B cell (primary cell): ENCODE results near the gene LAMC3. TPM values are rescaled to one million over a fixed set of nuclear protein-coding genes. Genes with fewer than 3 reads are reported as not detected.

Experiments used
- ATAC-seq: fragments of 200-7000 bp; cut with Tn5 transposase; one replicate; pipeline ENCODE4 v1.10.0; 2021; ENCODE audit warnings: low read depth, mild to moderate bottlenecking, moderate number of reproducible peaks, moderate library complexity
- CTCF ChIA-PET: fragments of 350-600 bp; sonication (Branson Sonifier 250); formaldehyde crosslinking; loops from one replicate; lab custom pipeline; 2021; ENCODE audit warnings: antibody characterized with exemption, inconsistent platforms; lab: Charles Lee
- POLR2A ChIA-PET: fragments of 350-600 bp; sonication (Branson Sonifier 250); formaldehyde crosslinking; loops from one replicate; lab custom pipeline; 2021; ENCODE audit warnings: antibody characterized with exemption; lab: Charles Lee
- DNase-seq: peaks from one replicate; pipeline ENCODE4 v3.0.0; 2013
- H2AFZ ChIP-seq: 2 replicates; pipeline ENCODE4 v1.6.1; 2012; ENCODE audit warnings: mild to moderate bottlenecking, low read depth, low read length; ENCODE audit not compliant: insufficient read depth, poor library complexity, severe bottlenecking
- H3K27ac ChIP-seq, 2 donors: 1 replicate in 1 of 2; 2 replicates in 1 of 2; pipeline ENCODE4 v1.5.1; 2012 to 2013; ENCODE audit warnings: low read length in 2 of 2, mild to moderate bottlenecking in 2 of 2, moderate library complexity in 1 of 2
- H3K27me3 ChIP-seq, 4 experiments: fragments of 200-600 bp in 1 of 4; sonication (generic) in 1 of 4; replicated peaks in 1 of 4; 1 replicate in 2 of 4; 2 replicates in 2 of 4; pipeline versions ENCODE4 v1.6.1 to v1.7.0; 2013 to 2016; ENCODE audit warnings: low read length in 3 of 4, mild to moderate bottlenecking in 2 of 4, mixed read lengths in 1 of 4, moderate library complexity in 1 of 4; ENCODE audit not compliant: insufficient read depth in 4 of 4, control insufficient read depth in 3 of 4; ENCODE audit errors: control extremely low read depth in 1 of 4
- H3K36me3 ChIP-seq, 2 experiments: replicated peaks in 1 of 2; 1 replicate in 1 of 2; 2 replicates in 1 of 2; pipeline versions ENCODE4 v1.6.1 to v1.7.1; 2013; ENCODE audit warnings: low read length in 1 of 2; ENCODE audit not compliant: insufficient read depth in 2 of 2, control insufficient read depth in 1 of 2; ENCODE audit errors: control extremely low read depth in 1 of 2, extremely low read depth in 1 of 2
- H3K4me1 ChIP-seq, 2 donors: fragments of 200-600 bp in 1 of 2; sonication (generic) in 1 of 2; 1 replicate in 1 of 2; 2 replicates in 1 of 2; pipeline versions ENCODE4 v1.5.1 to v1.6.1; 2013 to 2017; ENCODE audit warnings: low read length in 2 of 2; ENCODE audit not compliant: control insufficient read depth in 2 of 2, insufficient read depth in 2 of 2
- H3K4me2 ChIP-seq: replicated peaks from 2 replicates; pipeline ENCODE3; 2012; ENCODE audit warnings: mild to moderate bottlenecking, low read depth, low read length; ENCODE audit not compliant: poor library complexity, severe bottlenecking
- H3K4me3 ChIP-seq, 5 experiments: fragments of 200-600 bp in 1 of 5; sonication (generic) in 1 of 5; 1 replicate in 3 of 5; 2 replicates in 2 of 5; pipeline versions ENCODE4 v1.5.1 to v1.7.0; 2011 to 2016; ENCODE audit warnings: low read length in 4 of 5, mild to moderate bottlenecking in 4 of 5, low read depth in 2 of 5, control low read depth in 1 of 5, moderate library complexity in 1 of 5; ENCODE audit not compliant: insufficient read depth in 1 of 5; ENCODE audit errors: control extremely low read depth in 1 of 5, extremely low read depth in 1 of 5
- H3K79me2 ChIP-seq: fragments of 200-600 bp; sonication (generic); one replicate; pipeline ENCODE4 v1.6.0; 2016; ENCODE audit warnings: low read length; ENCODE audit not compliant: control insufficient read depth, insufficient read depth
- H3K9ac ChIP-seq: fragments of 200-600 bp; sonication (generic); 2 replicates; pipeline ENCODE4 v1.6.1; 2017; ENCODE audit warnings: mild to moderate bottlenecking, low read length, moderate library complexity
- H3K9me3 ChIP-seq, 3 donors: one replicate each; pipeline versions ENCODE4 v1.6.1 to v1.7.1; 2013; ENCODE audit warnings: low read length in 2 of 3; ENCODE audit not compliant: control insufficient read depth in 2 of 3, insufficient read depth in 1 of 3; ENCODE audit errors: control extremely low read depth in 1 of 3
- H4K20me1 ChIP-seq: 2 replicates; pipeline ENCODE4 v1.6.0; 2012; ENCODE audit warnings: mild to moderate bottlenecking, low read length; ENCODE audit not compliant: insufficient read depth, control insufficient read depth, poor library complexity, severe bottlenecking
- H3K27ac Mint-ChIP-seq: one replicate; pipeline ENCODE4 v1.8.0; 2021; ENCODE audit warnings: mixed read lengths
- H3K27me3 Mint-ChIP-seq: one replicate; pipeline ENCODE4 v1.8.0; 2021; ENCODE audit warnings: mixed read lengths
- H3K4me1 Mint-ChIP-seq: one replicate; pipeline ENCODE4 v1.8.0; 2021; ENCODE audit warnings: mixed read lengths
- H3K4me3 Mint-ChIP-seq: one replicate; pipeline ENCODE4 v1.8.0; 2021; ENCODE audit warnings: mixed read lengths
- H3K9me3 Mint-ChIP-seq: one replicate; pipeline ENCODE4 v1.8.0; 2022; ENCODE audit warnings: mixed read lengths; ENCODE audit not compliant: insufficient read depth
- CTCF ChIP-seq: fragments of 200-600 bp; IDR thresholded peaks from one replicate; pipeline ENCODE4 v1.8.0; 2022; ENCODE audit warnings: antibody characterized with exemption, mild to moderate bottlenecking
- EZH2 ChIP-seq: IDR thresholded peaks from 2 replicates; pipeline ENCODE4 v1.6.1; 2012; ENCODE audit warnings: borderline replicate concordance, low read depth, mild to moderate bottlenecking, moderate library complexity, low read length; ENCODE audit not compliant: insufficient read depth, poor library complexity, severe bottlenecking
- WGBS: methylation state at CpG from one replicate; pipeline ENCODE4 v1.1.5; 2013; ENCODE audit warnings: missing lambda C conversion rate; ENCODE audit not compliant: insufficient coverage; 5-methylcytosine and 5-hydroxymethylcytosine counted together
- intact Hi-C: fragments of 100-400 bp; cut with micrococcal nuclease; formaldehyde crosslinking; loops from one replicate; pipeline ENCODE4 v1.10.0; 2022
- polyA plus RNA-seq: library from polyadenylated mRNA; depleted of rRNA; stranded (reverse); fragments of >200 nt; gene quantifications from 2 replicates; pipeline ENCODE4 v1.2.3, GENCODE V29; 2012
- total RNA-seq, 2 donors: library from RNA; stranded (reverse); fragments of 120-200 nt in 1 of 2; gene quantifications; 1 replicate in 1 of 2; 2 replicates in 1 of 2; pipeline versions ENCODE4 v1.2.3 to v1.2.4, GENCODE V29; 2013 to 2022

Gene LAMC3
- total and polyA plus RNA-seq, 2 donors (not counting 1 experiment from before 2014, with no cell fraction given): 0.25 to 0.45 TPM

- H3K36me3 ChIP-seq: no peaks in the 10 kb centered on the region
- ChIA-PET POLR2A (no interaction called here), CTCF (interaction anchor here (1.4 kb wide), 1 partner anchor 878 kb away, joined by 3 read pairs; no protein-coding TSS in a partner anchor)
- no peaks in the 10 kb centered on the region for H4K20me1 ChIP-seq
- Mint-ChIP-seq H3K4me1 (no peaks in the 10 kb centered on the region), H3K27me3 (peaks cover 3% of the 10 kb centered on the region), H3K9me3 (no peaks in the 10 kb centered on the region), H3K4me3 (no peak overlapping the region), H3K27ac (no peak overlapping the region)
- 90% methylated on average over 5 of the region's 6 CpGs for WGBS
- TF ChIP-seq CTCF (no peak), EZH2 (no peak)
- H3K27me3 ChIP-seq: no peaks in the 10 kb centered on the region
- H3K9ac ChIP-seq: no peak overlapping the region
- H3K4me3 ChIP-seq: no peak overlapping the region
- H3K4me1 ChIP-seq: no peaks in the 10 kb centered on the region
- H3K9me3 ChIP-seq: no peaks in the 10 kb centered on the region
- H3K4me2 ChIP-seq: no peak overlapping the region
- DNase-seq (no peak), ATAC-seq (no peak)
- H2AFZ ChIP-seq: no peak overlapping the region
- H3K27ac ChIP-seq: no peak overlapping the region
- no peaks in the 10 kb centered on the region for H3K79me2 ChIP-seq
- intact Hi-C loops: no loop called here
These were observed 23.9 kb upstream of the LAMC3 start for GRCh38 chr9:130985029-130985428.

GRCh38 chr9:130985606-130986162 lies 23.3 kb upstream of the LAMC3 start:
- no peaks in the 10 kb centered on the region for H3K4me1 ChIP-seq
- H4K20me1 ChIP-seq: no peaks in the 10 kb centered on the region
- no peaks in the 10 kb centered on the region for H3K36me3 ChIP-seq
- no peak for DNase-seq
- no peaks in the 10 kb centered on the region for H3K4me1 Mint-ChIP-seq
- no peak overlapping the region for H3K27ac Mint-ChIP-seq
- no peak overlapping the region for H2AFZ ChIP-seq
- H3K27ac ChIP-seq: no peak overlapping the region
- H3K9me3 Mint-ChIP-seq: no peaks in the 10 kb centered on the region
- POLR2A ChIA-PET: no interaction called here
- intact Hi-C loops: no loop called here
- H3K9ac ChIP-seq: no peak overlapping the region
- no peak for ATAC-seq
- no peaks in the 10 kb centered on the region for H3K27me3 Mint-ChIP-seq
- no peaks in the 10 kb centered on the region for H3K9me3 ChIP-seq
- 74% methylated on average over 5 of the region's 5 CpGs for WGBS
- no peaks in the 10 kb centered on the region for H3K27me3 ChIP-seq
- CTCF ChIA-PET: no interaction called here
- H3K4me2 ChIP-seq: no peak overlapping the region
- H3K4me3 ChIP-seq: no peak overlapping the region
- TF ChIP-seq CTCF: no peak
- TF ChIP-seq EZH2: no peak
- no peaks in the 10 kb centered on the region for H3K79me2 ChIP-seq
- H3K4me3 Mint-ChIP-seq: no peak overlapping the region
